Choroid plexus epithelial cell (primary cell): ENCODE results near the gene GPBP1L1.
"Not testable (repeated sequence)": the region's sequence is repeated elsewhere in the genome, so short reads cannot be mapped to it uniquely, and the experiment has no call there.

Experiments used
- DNase-seq: peaks from one replicate; pipeline ENCODE4 v3.0.0-alpha.2; 2010; ENCODE audit warnings: low read depth
- H3K4me3 ChIP-seq: 2 replicates; pipeline ENCODE4 v1.5.1; 2011; ENCODE audit warnings: low read depth, mild to moderate bottlenecking, control low read depth, low read length, moderate library complexity
- CTCF ChIP-seq: conservative IDR thresholded peaks from 2 replicates; pipeline ENCODE4 v1.5.1; 2011; ENCODE audit warnings: low read depth, mild to moderate bottlenecking, control low read depth, inconsistent platforms, low read length, moderate library complexity

GPBP1L1 gene

GRCh38 chr1:45610589-45611226 lies 75.6 kb downstream of the GPBP1L1 start:
- TF ChIP-seq CTCF, result no peak
- no peak for DNase-seq
- H3K4me3 ChIP-seq, result no peak overlapping the region

DNA sequence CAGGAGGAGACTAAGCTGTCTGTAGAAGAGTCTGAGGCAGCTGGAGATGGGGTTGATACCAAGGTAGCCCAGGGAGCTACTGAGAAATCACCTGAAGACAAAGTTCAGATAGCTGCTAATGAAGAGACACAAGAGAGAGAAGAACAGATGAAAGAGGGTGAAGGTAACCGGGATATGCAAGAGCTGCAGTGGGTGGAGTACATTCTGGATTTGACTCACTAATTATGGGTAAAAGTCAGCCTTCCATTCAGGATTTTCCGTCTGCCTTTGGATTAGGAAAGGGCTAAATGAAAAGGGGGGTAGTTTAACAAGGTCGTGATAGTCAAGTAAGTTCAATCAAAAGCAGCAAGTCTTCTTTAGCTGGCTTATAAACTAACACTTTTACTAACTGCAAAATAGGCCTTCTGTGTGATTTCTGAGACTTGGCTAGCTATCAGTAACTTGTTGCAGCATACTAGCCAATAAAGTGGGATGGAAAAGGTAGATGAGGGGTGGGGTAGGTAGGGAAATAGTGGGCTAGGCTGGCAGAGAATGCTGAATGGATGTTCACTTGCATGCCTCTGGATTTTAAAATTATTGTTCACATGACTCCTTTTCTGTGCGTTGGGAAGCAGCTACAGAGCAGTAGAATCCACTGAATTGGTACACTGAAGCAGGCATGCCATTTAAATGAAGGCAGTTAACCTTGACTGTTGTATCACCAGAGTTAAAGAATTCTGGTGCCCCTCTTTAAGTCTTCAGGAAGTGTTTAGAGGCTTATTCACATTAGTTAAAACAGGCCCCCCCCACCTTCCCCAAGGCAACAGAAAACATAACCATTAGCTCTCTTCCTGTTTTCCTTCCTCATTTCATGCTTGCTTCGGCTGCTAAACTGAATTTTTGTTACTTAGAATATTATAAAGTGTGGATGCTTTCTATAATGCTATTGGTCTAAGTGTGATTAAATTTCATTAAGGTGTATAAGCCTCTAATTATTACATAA lies 77.9 kb downstream of the GPBP1L1 start:
- no peak overlapping the region for H3K4me3 ChIP-seq
- no peak for TF ChIP-seq CTCF
- DNase-seq, result no peak

DNA sequence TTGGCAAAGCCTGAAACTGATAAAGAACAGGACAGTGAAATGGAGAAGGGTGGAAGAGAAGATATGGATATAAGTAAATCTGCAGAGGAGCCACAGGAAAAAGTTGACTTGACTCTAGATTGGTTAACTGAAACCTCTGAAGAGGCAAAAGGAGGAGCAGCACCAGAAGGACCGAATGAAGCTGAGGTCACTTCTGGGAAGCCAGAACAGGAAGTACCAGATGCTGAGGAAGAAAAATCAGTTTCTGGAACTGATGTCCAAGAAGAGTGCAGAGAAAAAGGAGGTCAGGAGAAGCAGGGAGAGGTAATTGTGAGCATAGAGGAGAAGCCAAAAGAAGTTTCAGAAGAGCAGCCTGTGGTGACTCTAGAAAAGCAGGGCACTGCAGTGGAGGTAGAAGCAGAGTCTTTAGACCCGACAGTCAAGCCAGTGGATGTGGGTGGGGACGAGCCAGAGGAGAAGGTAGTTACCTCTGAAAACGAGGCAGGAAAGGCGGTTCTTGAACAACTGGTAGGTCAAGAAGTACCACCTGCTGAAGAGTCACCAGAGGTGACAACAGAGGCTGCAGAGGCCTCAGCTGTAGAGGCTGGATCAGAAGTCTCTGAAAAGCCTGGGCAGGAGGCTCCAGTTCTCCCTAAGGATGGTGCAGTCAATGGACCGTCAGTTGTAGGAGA lies 78.8 kb downstream of the GPBP1L1 start:
- TF ChIP-seq CTCF, result no peak
- no peak for DNase-seq
- no peak overlapping the region for H3K4me3 ChIP-seq

GRCh38 chr1:45604239-45604638 lies 82.1 kb downstream of the GPBP1L1 start:
- no peak for DNase-seq
- no peak for TF ChIP-seq CTCF
- no peak overlapping the region for H3K4me3 ChIP-seq

GRCh38 chr1:45596765-45597164 lies 89.6 kb downstream of the GPBP1L1 start:
- DNase-seq, H3K4me3 ChIP-seq: not testable (repeated sequence)

DNA sequence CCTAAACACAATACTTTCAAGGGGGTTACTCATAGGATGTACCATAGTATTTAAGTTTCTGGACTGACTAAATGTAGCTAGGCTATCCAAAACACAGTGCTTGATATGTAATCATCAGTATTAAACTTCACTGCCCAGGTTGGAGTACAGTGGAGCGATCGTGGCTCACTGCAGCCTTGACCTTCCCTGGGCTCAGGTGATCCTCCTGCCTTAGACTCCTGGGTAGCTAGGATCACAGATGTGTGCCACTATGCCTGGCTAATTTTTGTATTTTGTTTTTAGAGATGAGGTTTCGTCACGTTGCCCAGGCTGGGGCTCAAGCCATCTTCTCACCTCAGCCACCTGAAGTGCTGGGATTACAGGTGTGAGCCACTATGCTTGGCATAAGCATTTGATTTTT lies 91.9 kb downstream of the GPBP1L1 start:
- no peak for DNase-seq
- TF ChIP-seq CTCF, result no peak
- no peak overlapping the region for H3K4me3 ChIP-seq

DNA sequence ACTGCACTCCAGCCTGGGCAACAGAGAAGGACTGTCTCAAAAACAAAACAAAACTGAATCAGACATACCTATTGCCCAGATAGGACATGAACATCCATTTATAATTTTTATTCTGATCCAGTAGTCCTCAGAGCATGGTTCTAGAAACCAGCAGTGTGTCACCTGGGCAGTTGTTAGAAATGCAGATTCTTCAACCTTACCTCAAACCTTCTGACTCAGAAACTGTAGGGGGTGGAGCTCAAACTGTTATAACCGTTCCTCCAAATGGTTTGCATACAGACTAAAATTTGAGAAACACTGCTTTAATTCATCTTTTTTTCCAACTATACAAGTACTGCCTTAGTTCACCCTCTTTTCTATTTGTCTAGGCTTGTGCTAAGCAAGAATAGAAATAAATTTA lies 96.5 kb downstream of the GPBP1L1 start:
- no peak for TF ChIP-seq CTCF
- no peak overlapping the region for H3K4me3 ChIP-seq
- no peak for DNase-seq
